ENCODE results near the gene USPL1.

DNA sequence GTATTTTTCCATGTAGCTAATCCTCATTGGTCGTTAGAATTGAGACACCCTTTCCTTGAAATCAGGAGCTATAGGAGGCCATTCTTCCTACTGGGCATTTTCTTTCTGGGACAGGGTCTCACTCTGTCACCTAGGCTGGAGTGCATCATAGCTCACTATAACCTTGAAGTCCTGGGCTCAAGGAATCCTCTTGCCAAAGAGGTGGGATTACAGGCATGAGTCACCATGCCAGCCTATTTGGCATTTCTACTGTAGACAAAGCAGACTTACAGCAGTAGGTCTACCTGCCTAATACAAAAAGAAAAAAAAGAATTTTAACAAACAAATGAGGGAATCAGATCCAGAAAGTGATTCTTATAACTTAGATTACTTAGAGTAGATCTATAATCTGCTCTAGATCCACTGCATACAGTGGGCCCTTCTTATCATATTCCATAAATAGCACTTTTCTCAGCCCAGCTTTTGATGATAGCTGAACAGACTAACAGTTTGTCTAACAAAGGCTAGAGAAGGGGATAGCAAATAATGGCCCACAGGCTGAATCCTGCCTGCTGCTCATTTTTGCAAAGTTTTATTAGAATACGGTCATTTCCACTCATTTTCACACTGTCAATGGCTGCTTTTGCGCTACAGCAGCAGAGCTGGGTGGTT is 36.7 kb upstream of the USPL1 start:
- TF ChIP-seq CTCF (IDR thresholded peaks at IDR 0.05) (no peak), POLR2A (IDR thresholded peaks at IDR 0.05; ENCODE audit: low read length) (no peak), HOXA7 (CRISPR knock-in tag; IDR thresholded peaks at IDR 0.05) (no peak), TFCP2L1 (CRISPR knock-in tag; IDR thresholded peaks at IDR 0.05) (no peak), SMC3 (IDR thresholded peaks at IDR 0.05) (no peak), RAD21 (conservative IDR thresholded peaks at IDR 0.05 in 1 of 2, IDR thresholded peaks at IDR 0.05 in 1 of 2) (no peak), POLR2AphosphoS2 (conservative IDR thresholded peaks at IDR 0.05; ENCODE audit: low read length) (no peak)

Measured in A549 (cell line).